ENCODE data around the gene AP1G2.
A peak's percentile ranks its signal among the peaks of the same experiment; 100 is the strongest.

Gene AP1G2

GRCh38 chr14:23561873-23562821, 5.4 kb downstream of the AP1G2 start:
- H3K4me3 Mint-ChIP-seq, result no peak overlapping the region

GRCh38 chr14:23561259-23561658, 6.3 kb downstream of the AP1G2 start:
- no peaks in the 10 kb centered on the region for H3K27me3 Mint-ChIP-seq (ENCODE audit: low read depth)
- peaks cover 22% of the 10 kb centered on the region for H3K4me1 Mint-ChIP-seq (ENCODE audit: low read depth)
- no peak overlapping the region for H3K27ac Mint-ChIP-seq
- no peaks in the 10 kb centered on the region for H3K9me3 Mint-ChIP-seq
- DNase-seq (ENCODE audit: low spot score), result no peak
- no peak overlapping the region for H3K4me3 Mint-ChIP-seq
- H3K36me3 Mint-ChIP-seq (ENCODE audit: low read depth), result peaks cover 49% of the 10 kb centered on the region

More at GRCh38 chr14:23561873-23562821, 5.4 kb downstream of the AP1G2 start:
- H3K9me3 Mint-ChIP-seq, result no peaks in the 10 kb centered on the region
- no peak for DNase-seq (ENCODE audit: low spot score)
- H3K4me1 Mint-ChIP-seq (ENCODE audit: low read depth), result peaks cover 21% of the 10 kb centered on the region
- no peak overlapping the region for H3K27ac Mint-ChIP-seq
- H3K36me3 Mint-ChIP-seq (ENCODE audit: low read depth), result peaks cover 54% of the 10 kb centered on the region
- H3K27me3 Mint-ChIP-seq (ENCODE audit: low read depth), result no peaks in the 10 kb centered on the region

DNA sequence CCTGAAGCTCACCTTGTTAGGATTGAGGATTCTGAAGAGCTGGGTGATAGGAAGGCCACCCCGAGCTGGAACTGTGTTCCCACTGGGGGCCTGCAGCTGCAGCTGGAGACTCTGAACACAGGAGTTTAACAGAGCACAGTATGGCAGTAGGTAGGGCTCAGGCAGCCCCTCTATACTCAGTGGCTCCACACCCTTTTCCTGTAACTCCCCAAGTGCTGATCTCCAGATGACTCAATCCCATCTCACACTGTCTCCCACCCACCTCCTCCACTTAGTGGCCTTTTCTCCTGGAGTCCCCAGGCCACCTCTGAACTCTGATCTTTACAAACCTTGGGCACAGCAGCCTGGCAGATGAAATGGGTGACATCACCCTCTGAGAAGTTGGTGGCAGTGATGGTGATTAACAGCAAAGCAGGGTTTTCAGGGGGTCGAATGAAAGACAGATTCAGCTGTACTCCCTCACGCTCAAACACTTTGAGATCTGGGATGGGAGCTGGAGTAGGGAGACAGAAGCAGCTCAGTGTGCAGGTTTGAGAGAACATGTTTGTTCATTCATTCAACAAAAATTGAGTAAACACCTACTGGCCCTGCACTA, 7.6 kb downstream of the AP1G2 start:
- no peak for DNase-seq (ENCODE audit: low spot score)
- no peaks in the 10 kb centered on the region for H3K9me3 Mint-ChIP-seq
- H3K36me3 Mint-ChIP-seq (ENCODE audit: low read depth), result peaks cover 43% of the 10 kb centered on the region
- peaks cover 26% of the 10 kb centered on the region for H3K4me1 Mint-ChIP-seq (ENCODE audit: low read depth)
- H3K27me3 Mint-ChIP-seq (ENCODE audit: low read depth), result no peaks in the 10 kb centered on the region
- H3K4me3 Mint-ChIP-seq, result no peak overlapping the region
- peak overlapping the region; percentile 20 for H3K27ac Mint-ChIP-seq

GRCh38 chr14:23559010-23559925, 8.3 kb downstream of the AP1G2 start:
- peaks cover 29% of the 10 kb centered on the region for H3K4me1 Mint-ChIP-seq (ENCODE audit: low read depth)
- no peak overlapping the region for H3K27ac Mint-ChIP-seq
- H3K4me3 Mint-ChIP-seq, result no peak overlapping the region
- H3K27me3 Mint-ChIP-seq (ENCODE audit: low read depth), result no peaks in the 10 kb centered on the region
- no peaks in the 10 kb centered on the region for H3K9me3 Mint-ChIP-seq
- peaks cover 37% of the 10 kb centered on the region for H3K36me3 Mint-ChIP-seq (ENCODE audit: low read depth)
- peak; percentile 51 for DNase-seq (ENCODE audit: low spot score)

- Mint-ChIP-seq H3K27ac (no peak overlapping the region), H3K27me3 (ENCODE audit: low read depth) (no peaks in the 10 kb centered on the region), H3K9me3 (no peaks in the 10 kb centered on the region), H3K4me3 (peak overlapping the region; percentile 25), H3K36me3 (ENCODE audit: low read depth) (peaks cover 32% of the 10 kb centered on the region), H3K4me1 (ENCODE audit: low read depth) (peaks cover 29% of the 10 kb centered on the region)
- no peak for DNase-seq (ENCODE audit: low spot score)
Measured at GRCh38 chr14:23558346-23559009, 9.1 kb downstream of the AP1G2 start.

DNA sequence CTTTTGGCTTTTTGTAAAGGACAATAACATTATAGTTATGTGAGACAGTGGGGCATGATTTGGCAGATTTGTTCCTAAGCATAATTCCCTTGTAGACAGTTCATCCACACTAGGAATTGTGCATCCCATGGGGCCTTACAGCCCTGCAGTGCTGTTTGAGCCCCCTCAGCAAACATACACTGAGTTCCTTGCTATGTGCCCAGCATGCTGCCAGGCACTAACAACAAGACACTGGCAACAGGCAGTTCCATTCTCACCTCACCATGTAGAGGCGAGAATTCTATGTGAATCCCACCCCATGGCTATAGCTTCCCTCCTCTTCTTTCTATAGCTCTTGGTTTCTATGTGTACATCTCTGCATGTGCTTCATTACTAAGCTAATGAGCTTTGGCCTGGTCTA, 9.6 kb downstream of the AP1G2 start:
- Mint-ChIP-seq H3K4me3 (peak overlapping the region; percentile 77), H3K4me1 (ENCODE audit: low read depth) (peaks cover 29% of the 10 kb centered on the region)

GRCh38 chr14:23557521-23557920, 10.1 kb downstream of the AP1G2 start:
- H3K4me1 Mint-ChIP-seq (ENCODE audit: low read depth), result peaks cover 27% of the 10 kb centered on the region

More for the DNA sequence above, 9.6 kb downstream of the AP1G2 start:
- Mint-ChIP-seq H3K36me3 (ENCODE audit: low read depth) (peaks cover 27% of the 10 kb centered on the region), H3K27ac (peak overlapping the region; percentile 72), H3K9me3 (no peaks in the 10 kb centered on the region), H3K27me3 (ENCODE audit: low read depth) (no peaks in the 10 kb centered on the region)
- DNase-seq (ENCODE audit: low spot score), result no peak

GRCh38 chr14:23556700-23557440, 10.7 kb downstream of the AP1G2 start:
- peaks cover 28% of the 10 kb centered on the region for H3K4me1 Mint-ChIP-seq (ENCODE audit: low read depth)
- peak overlapping the region; percentile 96 for H3K4me3 Mint-ChIP-seq
- peaks cover 23% of the 10 kb centered on the region for H3K36me3 Mint-ChIP-seq (ENCODE audit: low read depth)
- peak overlapping the region; percentile 93 for H3K27ac Mint-ChIP-seq
- H3K9me3 Mint-ChIP-seq, result no peaks in the 10 kb centered on the region
- H3K27me3 Mint-ChIP-seq (ENCODE audit: low read depth), result no peaks in the 10 kb centered on the region
- DNase-seq (ENCODE audit: low spot score), result no peak

More at GRCh38 chr14:23557521-23557920, 10.1 kb downstream of the AP1G2 start:
- Mint-ChIP-seq H3K27ac (peak overlapping the region; percentile 72), H3K4me3 (peak overlapping the region; percentile 77), H3K27me3 (ENCODE audit: low read depth) (no peaks in the 10 kb centered on the region), H3K36me3 (ENCODE audit: low read depth) (peaks cover 24% of the 10 kb centered on the region), H3K9me3 (no peaks in the 10 kb centered on the region)
- no peak for DNase-seq (ENCODE audit: low spot score)

GRCh38 chr14:23555882-23556699, 11.5 kb downstream of the AP1G2 start, which contains the start of gene THTPA:
TSS of gene THTPA (plus strand) at chr14:23556271. CDS start at chr14:23556758, 487 bp downstream.
- peak; percentile 90 for DNase-seq (ENCODE audit: low spot score)
- Mint-ChIP-seq H3K36me3 (ENCODE audit: low read depth) (peaks cover 18% of the 10 kb centered on the region), H3K27ac (peak within 1 kb of the TSS; percentile 93), H3K27me3 (ENCODE audit: low read depth) (no peaks in the 10 kb centered on the region), H3K4me3 (peak within 1 kb of the TSS; percentile 96), H3K4me1 (ENCODE audit: low read depth) (peaks cover 29% of the 10 kb centered on the region), H3K9me3 (no peaks in the 10 kb centered on the region)

GRCh38 chr14:23555533-23555881, 12.1 kb downstream of the AP1G2 start:
- Mint-ChIP-seq H3K9me3 (no peaks in the 10 kb centered on the region), H3K36me3 (ENCODE audit: low read depth) (peaks cover 13% of the 10 kb centered on the region), H3K4me1 (ENCODE audit: low read depth) (peaks cover 29% of the 10 kb centered on the region), H3K27ac (peak overlapping the region; percentile 93), H3K27me3 (ENCODE audit: low read depth) (no peaks in the 10 kb centered on the region), H3K4me3 (peak overlapping the region; percentile 96)
- no peak for DNase-seq (ENCODE audit: low spot score)

- H3K4me1 Mint-ChIP-seq (ENCODE audit: low read depth), result peaks cover 10% of the 10 kb centered on the region
- no peaks in the 10 kb centered on the region for H3K27me3 Mint-ChIP-seq (ENCODE audit: low read depth)
- peak within 1 kb of the TSS; percentile 89 for H3K27ac Mint-ChIP-seq
- H3K36me3 Mint-ChIP-seq (ENCODE audit: low read depth), result no peaks in the 10 kb centered on the region
- DNase-seq (ENCODE audit: low spot score), result peak; percentile 84
- no peak within 1 kb of the TSS for H3K4me3 Mint-ChIP-seq
- H3K9me3 Mint-ChIP-seq, result no peaks in the 10 kb centered on the region
Measured at GRCh38 chr14:23551266-23552028, 16.1 kb downstream of the AP1G2 start, which contains the start of gene ZFHX2. TSS of gene ZFHX2 (minus strand) at chr14:23551765. CDS start at chr14:23535325, 16,440 bp downstream.

Measured in T-helper 2 cell treated with Interferon-gamma antibody and Interleukin-4, amounts not matched to agents 5 μg/mL and 100 μg/mL, for 36 hours (primary cell).